Stomach (tissue), 9 donors: ENCODE measurements around the gene CEP78. TPM values are rescaled to one million over a fixed set of nuclear protein-coding genes. Genes with fewer than 3 reads are reported as not detected.
"Not testable (repeated sequence)": the region's sequence is repeated elsewhere in the genome, so short reads cannot be mapped to it uniquely, and the experiment has no call there.

Source experiments
- DNase-seq, 2 donors: peaks; one replicate each; pipeline versions ENCODE4 v3.0.0 to v3.0.0-alpha.2; 2013 to 2019
- H3K27ac ChIP-seq, 5 donors: fragments of 200-600 bp in 4 of 5; sonication (generic) in 4 of 5; one replicate each; pipeline ENCODE4 v1.5.1; 2013 to 2019; ENCODE audit warnings: mild to moderate bottlenecking in 1 of 5, moderate library complexity in 1 of 5
- H3K27me3 ChIP-seq, 3 donors: fragments of 200-600 bp; sonication (generic); one replicate each; pipeline ENCODE4 v1.5.1; 2017 to 2019; ENCODE audit warnings: mixed run types in 1 of 3
- H3K36me3 ChIP-seq, 4 donors: fragments of 200-600 bp; sonication (generic); 1 replicate in 3 of 4; 2 replicates in 1 of 4; pipeline ENCODE4 v1.5.1; 2016 to 2019
- H3K4me1 ChIP-seq, 4 donors: fragments of 200-600 bp; sonication (generic); one replicate each; pipeline ENCODE4 v1.5.1; 2016 to 2019
- H3K4me3 ChIP-seq, 4 donors: fragments of 200-600 bp; sonication (generic) in 3 of 4; one replicate each; pipeline ENCODE4 v1.5.1; 2016 to 2019; ENCODE audit warnings: mild to moderate bottlenecking in 1 of 4
- H3K9me3 ChIP-seq, 4 donors: fragments of 200-600 bp; sonication (generic); one replicate each; pipeline ENCODE4 v1.5.1; 2016 to 2019
- EP300 ChIP-seq: sonication (generic); formaldehyde crosslinking; IDR thresholded peaks from one replicate; pipeline ENCODE4 v1.6.1; 2017; ENCODE audit warnings: antibody characterized with exemption
- POLR2A ChIP-seq, 4 donors: fragments of 450-650 bp; IDR thresholded peaks; one replicate each; pipeline ENCODE4 v1.6.1; 2016; ENCODE audit warnings: antibody characterized with exemption in 4 of 4, control low read depth in 2 of 4, mild to moderate bottlenecking in 1 of 4, moderate library complexity in 1 of 4
- POLR2AphosphoS5 ChIP-seq, 3 donors: sonication (generic); formaldehyde crosslinking; IDR thresholded peaks; one replicate each; pipeline ENCODE4 v1.6.1; 2016; ENCODE audit warnings: antibody characterized with exemption in 3 of 3
- WGBS, 5 donors: extraction: QIAGEN DNeasy Blood & Tissue Kit in 3 of 5; methylation state at CpG; one replicate each; pipeline versions ENCODE4 v1.1.5 to v1.1.7; 2013 to 2018; 5-methylcytosine and 5-hydroxymethylcytosine counted together
- intact Hi-C: fragments of 100-400 bp; cut with DNase I; formaldehyde crosslinking; loops from one replicate; pipeline ENCODE4 v1.15.1; 2023; ENCODE audit warnings: low total_unique reads
- polyA plus RNA-seq, 3 donors: library from polyadenylated mRNA; stranded (reverse); fragments of 200-250 nt; gene quantifications; one replicate each; pipeline ENCODE4 v1.2.3, GENCODE V29; 2013
- total RNA-seq, 5 donors: library from RNA; depleted of rRNA; stranded (reverse); fragments of >200 nt; gene quantifications; one replicate each; pipeline versions ENCODE4 v1.1.0 to v1.2.3, GENCODE V29; 2014 to 2016
- TF ChIP-seq, protein P1 (sequence below), 7 experiments: fragments of 450-650 bp in 4 of 7; fragments of 200-600 bp in 3 of 7; sonication (generic) in 3 of 7; IDR thresholded peaks; one replicate each; pipeline ENCODE4 v1.5.1; 2016 to 2019; ENCODE audit warnings: antibody characterized with exemption in 7 of 7, control low read depth in 2 of 7, mild to moderate bottlenecking in 1 of 7
- donor health status: healthy with polysubstance abuse.
- donor health status: Bipolar disorder and iron deficiency.
- donor health status: healthy.

Gene CEP78
- total and polyA plus RNA-seq, 8 donors: 3.5 to 34.1 (median 5.3) TPM

DNA sequence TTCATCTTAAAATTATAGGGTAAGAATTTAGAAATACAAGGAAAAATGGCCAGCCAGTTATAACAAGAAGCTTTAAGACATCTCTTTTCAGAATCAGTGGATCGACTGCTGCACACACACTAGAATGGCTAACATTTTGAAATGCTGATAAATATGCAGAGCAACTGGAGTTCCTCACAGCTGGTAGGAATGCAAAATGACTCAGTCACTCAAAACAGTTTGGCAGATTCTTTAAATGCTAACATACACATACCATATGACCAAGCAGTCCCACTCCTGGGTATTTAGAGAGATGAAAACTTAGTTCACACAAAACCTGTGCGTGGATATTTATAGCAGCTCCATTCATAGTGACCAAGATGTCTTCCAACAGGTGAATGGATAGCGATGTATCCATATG lies 37.9 kb downstream of the CEP78 start:
- no peaks in the 10 kb centered on the region for H3K9me3 ChIP-seq
- H3K36me3 ChIP-seq: peaks cover 0 to 36% (median 15%) of the 10 kb centered on the region in 4 donors
- H3K4me1 ChIP-seq: peaks cover 4 to 14% (median 11%) of the 10 kb centered on the region in 4 donors
- intact Hi-C loops: no loop called here
- no peak for TF ChIP-seq POLR2A (IDR thresholded peaks at IDR 0.05)
- TF ChIP-seq, protein P1, sequence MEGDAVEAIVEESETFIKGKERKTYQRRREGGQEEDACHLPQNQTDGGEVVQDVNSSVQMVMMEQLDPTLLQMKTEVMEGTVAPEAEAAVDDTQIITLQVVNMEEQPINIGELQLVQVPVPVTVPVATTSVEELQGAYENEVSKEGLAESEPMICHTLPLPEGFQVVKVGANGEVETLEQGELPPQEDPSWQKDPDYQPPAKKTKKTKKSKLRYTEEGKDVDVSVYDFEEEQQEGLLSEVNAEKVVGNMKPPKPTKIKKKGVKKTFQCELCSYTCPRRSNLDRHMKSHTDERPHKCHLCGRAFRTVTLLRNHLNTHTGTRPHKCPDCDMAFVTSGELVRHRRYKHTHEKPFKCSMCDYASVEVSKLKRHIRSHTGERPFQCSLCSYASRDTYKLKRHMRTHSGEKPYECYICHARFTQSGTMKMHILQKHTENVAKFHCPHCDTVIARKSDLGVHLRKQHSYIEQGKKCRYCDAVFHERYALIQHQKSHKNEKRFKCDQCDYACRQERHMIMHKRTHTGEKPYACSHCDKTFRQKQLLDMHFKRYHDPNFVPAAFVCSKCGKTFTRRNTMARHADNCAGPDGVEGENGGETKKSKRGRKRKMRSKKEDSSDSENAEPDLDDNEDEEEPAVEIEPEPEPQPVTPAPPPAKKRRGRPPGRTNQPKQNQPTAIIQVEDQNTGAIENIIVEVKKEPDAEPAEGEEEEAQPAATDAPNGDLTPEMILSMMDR (IDR thresholded peaks at IDR 0.05): no peak
- no peak for TF ChIP-seq EP300
- no peak for TF ChIP-seq POLR2AphosphoS5 (IDR thresholded peaks at IDR 0.05)
- no peak overlapping the region for H3K27ac ChIP-seq
- H3K27me3 ChIP-seq: no peaks in the 10 kb centered on the region
- no peak for DNase-seq
- H3K4me3 ChIP-seq: no peak overlapping the region
- 93 to 99% (median 96%) methylated on average over 3 of the region's 3 CpGs for WGBS, 5 donors

DNA sequence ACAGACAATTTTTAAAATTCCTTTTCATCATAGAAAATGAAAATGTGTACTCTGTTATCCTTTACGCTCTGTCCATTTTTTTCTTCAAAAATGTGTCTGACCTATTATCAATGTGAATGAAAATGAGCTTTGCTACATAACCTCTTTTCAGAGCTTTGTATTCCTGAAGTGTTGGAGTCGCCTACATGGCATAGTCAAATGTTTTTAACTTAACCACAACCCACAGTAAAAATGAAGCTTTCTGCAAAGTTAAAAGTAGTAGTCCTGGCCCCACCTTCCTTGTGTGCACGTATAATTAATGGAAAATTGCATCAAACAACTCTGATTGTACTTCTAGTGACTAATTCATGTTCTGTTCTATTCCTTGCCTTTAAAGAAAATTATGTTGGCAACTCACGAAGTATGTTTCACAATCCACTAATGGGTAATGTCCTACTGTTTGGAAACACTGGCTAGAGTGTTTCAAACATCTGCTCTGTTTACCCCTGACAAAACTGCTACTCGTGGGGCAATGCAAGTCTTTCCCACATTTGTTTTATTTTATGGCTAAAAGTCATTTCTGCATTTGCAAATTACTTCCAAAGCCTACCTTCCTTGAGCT lies 42.4 kb downstream of the CEP78 start:
- H3K36me3 ChIP-seq: no peaks in the 10 kb centered on the region

DNA sequence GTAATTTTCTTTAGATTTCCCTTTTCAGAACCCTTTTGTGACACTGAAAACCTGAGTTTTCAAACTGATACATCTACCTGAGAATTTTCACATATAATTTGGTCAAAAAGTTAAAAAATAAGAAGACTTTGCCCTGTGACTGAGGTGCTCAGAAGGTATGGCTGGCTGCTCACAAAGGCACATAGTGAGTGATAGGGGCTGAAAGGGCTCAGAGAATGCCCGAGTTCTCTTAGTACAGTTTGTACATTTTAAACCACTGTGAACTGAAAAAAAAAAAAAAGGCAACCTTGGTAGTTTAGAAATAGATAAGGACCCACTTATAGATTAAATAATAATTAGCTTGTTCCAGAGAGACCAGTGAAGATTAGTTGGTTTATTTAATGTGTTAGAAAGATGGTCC lies 42.9 kb downstream of the CEP78 start:
- Histone ChIP-seq H3K4me3 (no peak overlapping the region), H3K27me3 (no peaks in the 10 kb centered on the region), H3K36me3 (no peaks in the 10 kb centered on the region), H3K4me1 (peaks cover 18 to 44% (median 32%) of the 10 kb centered on the region in 4 donors), H3K9me3 (no peaks in the 10 kb centered on the region), H3K27ac (peak overlapping the region in 3 of 5 donors; percentile 36 to 69 (median 38))
- no peak for TF ChIP-seq EP300
- no peak for TF ChIP-seq POLR2AphosphoS5 (IDR thresholded peaks at IDR 0.05)
- TF ChIP-seq POLR2A (IDR thresholded peaks at IDR 0.05): no peak
- TF ChIP-seq, protein P1 (IDR thresholded peaks at IDR 0.05): no peak
- DNase-seq: no peak
- whole genome bisulfite sequencing, 5 donors: 25 to 59% (median 36%) methylated on average over 1 of the region's 1 CpG
- intact Hi-C loops: no loop called here

More for the DNA sequence above, 42.4 kb downstream of the CEP78 start:
- no peak for DNase-seq
- Histone ChIP-seq H3K9me3 (no peaks in the 10 kb centered on the region), H3K27ac (peak overlapping the region in 3 of 5 donors; percentile 36 to 69 (median 38)), H3K4me3 (no peak overlapping the region), H3K27me3 (no peaks in the 10 kb centered on the region), H3K4me1 (peaks cover 18 to 44% (median 32%) of the 10 kb centered on the region in 4 donors)
- TF ChIP-seq EP300 (no peak), POLR2AphosphoS5 (IDR thresholded peaks at IDR 0.05) (peak; percentile 54 to 79 (median 77)), POLR2A (IDR thresholded peaks at IDR 0.05) (no peak)
- TF ChIP-seq, protein P1 (IDR thresholded peaks at IDR 0.05): no peak
- WGBS, 5 donors: 39 to 55% (median 45%) methylated on average over 5 of the region's 5 CpGs
- intact Hi-C loops: no loop called here

DNA sequence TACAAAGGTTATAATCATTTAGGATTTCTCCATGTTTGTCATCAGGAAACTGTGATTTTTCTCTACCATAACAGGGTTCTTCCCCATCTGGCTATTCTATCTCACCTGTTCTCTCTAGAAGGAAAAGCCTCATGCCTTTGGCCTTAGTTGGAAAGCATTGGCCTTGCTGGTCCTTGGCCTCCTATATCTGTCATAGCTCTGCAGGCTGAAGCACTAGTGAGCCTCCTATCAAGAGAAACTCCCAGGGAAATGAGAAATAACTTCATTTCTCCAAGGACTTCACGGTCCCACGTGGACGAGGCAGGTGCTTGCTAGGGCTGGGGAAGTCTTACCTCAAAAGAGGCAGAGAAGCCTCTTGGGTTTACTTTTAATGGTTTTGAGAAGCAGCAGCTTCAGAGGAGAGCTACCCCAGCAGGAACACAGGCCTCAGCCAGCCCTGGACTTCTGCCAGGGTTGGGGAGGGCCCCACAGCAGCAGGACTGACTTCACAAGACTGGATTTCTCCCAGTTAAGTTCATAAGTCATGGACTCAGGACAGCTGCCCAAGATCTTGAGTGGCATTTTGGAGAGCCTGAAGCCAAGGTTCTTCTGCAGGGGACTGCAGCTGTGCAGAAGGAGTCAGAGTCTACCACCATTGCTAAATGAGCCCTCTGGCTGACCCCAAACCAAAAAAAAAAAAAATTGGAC lies 45.2 kb downstream of the CEP78 start:
- Histone ChIP-seq H3K27me3 (no peaks in the 10 kb centered on the region), H3K4me3 (no peak overlapping the region), H3K36me3 (no peaks in the 10 kb centered on the region), H3K4me1 (peaks cover 18 to 44% (median 32%) of the 10 kb centered on the region in 4 donors), H3K9me3 (no peaks in the 10 kb centered on the region), H3K27ac (peak overlapping the region in 3 of 5 donors; percentile 43 to 74 (median 44))
- WGBS, 5 donors: 31 to 45% (median 42%) methylated on average over 3 of the region's 3 CpGs
- intact Hi-C loops: no loop called here
- DNase-seq: peak; percentile 84 to 93
- TF ChIP-seq EP300 (no peak), POLR2AphosphoS5 (IDR thresholded peaks at IDR 0.05) (peak in 2 of 3 donors; percentile 37 to 63)

DNA sequence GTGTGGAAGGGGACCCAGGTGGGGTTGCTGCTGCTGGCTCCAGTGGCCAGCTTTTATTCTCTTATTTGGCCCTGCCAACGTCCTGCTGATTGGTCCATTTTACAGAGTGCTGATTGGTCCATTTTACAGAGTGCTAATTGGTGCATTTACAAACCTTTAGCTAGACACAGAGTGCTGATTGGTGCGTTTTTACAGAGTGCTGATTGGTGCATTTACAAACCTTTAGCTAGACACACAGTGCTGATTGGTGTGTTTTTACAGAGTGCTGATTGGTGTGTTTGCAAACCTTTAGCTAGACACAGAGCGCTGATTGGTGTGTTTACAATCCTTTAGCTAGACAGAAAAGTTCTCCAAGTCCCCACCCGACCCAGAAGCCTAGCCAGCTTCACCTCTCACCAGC lies 48.3 kb downstream of the CEP78 start:
- DNase-seq, intact Hi-C loops, H3K4me3 ChIP-seq, H3K27me3 ChIP-seq, H3K27ac ChIP-seq, H3K36me3 ChIP-seq, H3K9me3 ChIP-seq: not testable (repeated sequence)
- peaks cover 11 to 25% (median 17%) of the 10 kb centered on the region in 4 donors for H3K4me1 ChIP-seq
- WGBS, 5 donors: 77 to 90% (median 86%) methylated on average over 4 of the region's 4 CpGs
